GM18499 (cell line): ENCODE data around the gene C1QTNF8.

Experiments used
- ATAC-seq: cut with Tn5 transposase; IDR thresholded peaks from one replicate; pipeline ENCODE4 v1.9.1; 2021; ENCODE audit warnings: moderate number of reproducible peaks; ENCODE audit not compliant: insufficient read depth, unreplicated experiment

C1QTNF8 gene

DNA sequence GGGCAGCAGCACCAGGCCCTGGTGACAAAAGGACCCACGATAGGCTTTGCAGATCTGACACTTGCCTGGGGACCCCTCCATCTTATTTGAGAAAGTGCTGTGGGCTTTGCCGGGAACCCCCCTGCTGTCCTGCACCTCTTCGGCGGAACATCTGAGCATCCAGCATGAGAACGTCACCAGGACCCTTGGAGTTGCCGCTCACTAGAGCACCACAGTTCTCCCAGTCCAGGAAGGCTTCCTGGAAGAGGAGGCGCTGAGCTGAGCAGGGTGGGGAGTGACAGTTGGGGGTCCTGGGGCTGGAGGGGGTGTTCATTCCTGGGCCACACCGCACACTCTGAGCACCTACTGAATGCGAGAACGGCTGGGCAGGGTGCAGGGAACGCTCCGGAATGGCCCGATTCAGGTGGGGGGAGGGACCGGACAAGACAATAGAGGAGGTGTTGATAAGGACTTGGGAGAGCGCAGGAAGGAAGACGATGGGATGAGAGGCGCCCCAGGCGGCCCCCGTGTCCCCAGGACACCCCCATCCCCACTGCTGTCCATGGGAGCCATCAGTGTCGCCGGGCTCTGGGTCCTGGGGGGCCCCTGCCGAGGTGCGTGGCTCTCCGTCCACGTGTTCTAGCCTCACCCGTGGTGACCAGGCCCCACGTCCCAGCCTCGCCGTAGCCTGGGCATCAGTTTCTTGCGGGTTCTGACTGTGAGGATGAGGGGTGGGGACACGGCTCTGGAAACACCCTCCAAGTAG is 32.1 kb upstream of the C1QTNF8 start:
- no peak for ATAC-seq

GRCh38 chr16:1127101-1127500 is 31.1 kb upstream of the C1QTNF8 start:
- no peak for ATAC-seq

DNA sequence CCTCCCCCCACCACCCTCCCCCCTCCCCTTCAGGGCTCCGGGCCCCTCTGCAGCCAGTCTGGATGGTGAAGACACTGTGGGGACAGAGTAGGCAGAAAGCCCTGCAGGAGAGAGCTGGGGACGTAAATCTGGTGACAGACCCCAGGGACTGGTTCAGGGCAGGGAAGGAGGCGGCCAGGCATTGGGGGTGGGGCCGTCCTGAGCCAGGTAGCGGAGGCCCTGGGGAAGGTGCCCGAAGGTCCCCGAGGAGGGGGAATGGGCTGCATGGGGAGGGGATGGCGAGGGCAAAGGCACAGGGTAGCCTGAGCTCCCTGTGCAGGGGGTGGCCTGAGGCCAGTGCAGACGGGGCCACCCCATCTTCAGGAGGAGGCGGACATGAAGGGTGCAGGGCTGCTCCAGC is 30.5 kb upstream of the C1QTNF8 start:
- ATAC-seq: no peak

GRCh38 chr16:1126044-1126443 is 30.0 kb upstream of the C1QTNF8 start:
- ATAC-seq: no peak

DNA sequence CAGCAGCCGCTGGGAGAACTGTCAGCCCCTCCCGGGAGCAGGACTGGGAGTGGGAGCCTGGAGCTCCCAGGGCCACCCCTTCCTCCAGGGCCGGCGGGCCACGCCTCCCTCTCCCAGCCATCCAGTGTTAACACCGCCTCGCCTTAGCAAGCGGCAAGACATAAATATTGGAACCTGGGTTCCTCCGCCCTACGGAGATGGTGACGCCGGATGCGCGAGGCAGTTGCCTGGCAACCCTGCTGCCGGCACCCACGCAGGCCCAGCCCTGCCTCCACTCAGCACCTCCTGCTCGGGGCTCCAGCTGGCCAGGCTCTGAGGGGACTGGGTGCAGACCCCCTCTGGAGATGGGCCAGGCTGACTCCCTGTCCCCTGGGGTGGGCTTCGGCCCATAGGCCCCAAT is 29.4 kb upstream of the C1QTNF8 start:
- no peak for ATAC-seq

GRCh38 chr16:1124795-1125194 is 28.8 kb upstream of the C1QTNF8 start:
- ATAC-seq: no peak

DNA sequence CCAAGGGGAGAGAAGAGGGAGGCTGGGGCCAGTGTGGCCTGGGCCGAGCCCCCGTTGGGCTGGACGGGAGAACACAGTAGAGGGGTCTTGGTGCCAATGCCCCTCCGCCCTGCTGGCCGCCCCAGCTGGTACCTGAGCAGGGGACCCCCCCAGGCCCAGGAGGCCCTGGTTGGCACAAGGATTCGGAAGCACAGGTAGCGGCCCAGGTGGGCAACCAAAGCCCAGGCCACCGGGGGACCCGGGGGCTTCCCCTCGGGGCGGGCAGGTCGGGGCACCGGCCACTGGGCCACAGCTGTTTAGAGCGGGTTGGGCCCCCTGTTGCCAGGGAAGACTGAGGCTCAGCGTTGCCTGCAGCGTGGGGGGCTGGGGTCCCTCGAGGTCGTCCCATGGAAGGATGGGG is 28.2 kb upstream of the C1QTNF8 start:
- ATAC-seq: no peak

- ATAC-seq: no peak
Measured at GRCh38 chr16:1123525-1124230, 27.6 kb upstream of the C1QTNF8 start.

GRCh38 chr16:1122398-1122765 is 26.3 kb upstream of the C1QTNF8 start:
- no peak for ATAC-seq

DNA sequence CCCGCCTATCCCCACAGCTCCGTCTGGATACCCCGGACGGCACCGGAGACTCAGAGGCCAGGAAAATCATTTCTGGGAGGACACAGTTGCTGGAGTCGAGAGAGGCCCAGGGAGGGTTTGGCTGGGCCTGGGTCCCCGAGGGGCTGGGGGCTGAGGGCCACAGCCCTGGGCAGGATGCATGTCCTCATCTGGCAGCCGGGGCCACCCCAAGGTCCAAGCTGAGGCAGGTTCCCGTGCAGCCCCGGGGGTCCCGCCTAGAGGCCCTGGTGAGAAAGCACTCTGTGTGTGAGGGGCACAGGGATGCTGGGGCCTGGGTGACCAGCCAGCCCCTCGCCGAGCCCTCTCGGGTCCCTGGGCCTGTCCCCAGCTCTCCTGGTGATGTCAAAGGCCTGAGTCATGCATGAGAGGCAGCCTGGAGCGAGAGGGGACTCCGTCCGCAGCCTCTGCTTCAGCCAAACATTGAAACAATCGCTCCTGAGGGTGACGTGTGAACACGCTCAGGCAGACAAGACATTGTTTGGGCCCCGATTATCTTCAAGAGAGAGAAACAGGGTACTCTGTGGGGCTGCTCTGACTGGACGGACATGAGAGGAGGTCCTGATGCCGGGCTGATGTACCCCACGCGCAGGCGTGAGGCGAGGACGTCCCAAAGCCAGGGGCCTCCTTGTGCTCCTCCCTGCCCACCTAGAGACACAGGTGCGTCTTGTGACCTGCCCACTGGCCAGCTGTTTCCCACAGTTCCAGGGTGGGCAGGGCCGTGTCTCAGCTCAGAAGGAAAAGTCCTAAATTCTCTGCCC is 25.8 kb upstream of the C1QTNF8 start:
- ATAC-seq: no peak

- ATAC-seq: no peak
Measured at GRCh38 chr16:1121009-1121408, 25.0 kb upstream of the C1QTNF8 start.

DNA sequence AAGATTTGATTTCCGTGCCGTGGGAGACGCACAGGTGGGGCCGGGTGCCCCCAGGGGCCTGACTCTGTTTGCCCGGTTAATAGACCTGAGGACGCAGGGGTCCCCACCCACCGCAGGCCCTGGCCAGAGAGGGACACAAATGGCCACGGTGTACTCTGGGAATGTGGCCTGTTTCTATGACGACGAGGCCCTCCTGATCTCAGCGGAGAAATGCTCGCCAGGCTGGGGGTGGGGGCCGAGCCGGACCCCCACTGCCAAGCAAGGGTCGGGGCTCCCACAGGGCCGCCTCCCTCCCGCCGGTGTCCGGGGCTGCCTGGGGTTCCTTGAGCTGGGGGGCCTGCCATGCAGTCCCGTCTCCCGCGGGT is 24.5 kb upstream of the C1QTNF8 start:
- no peak for ATAC-seq

- no peak for ATAC-seq
Measured at GRCh38 chr16:1119766-1120576, 23.9 kb upstream of the C1QTNF8 start.

GRCh38 chr16:1119129-1119528 is 23.1 kb upstream of the C1QTNF8 start:
- no peak for ATAC-seq

GRCh38 chr16:1117926-1118325 is 21.9 kb upstream of the C1QTNF8 start:
- ATAC-seq: no peak

DNA sequence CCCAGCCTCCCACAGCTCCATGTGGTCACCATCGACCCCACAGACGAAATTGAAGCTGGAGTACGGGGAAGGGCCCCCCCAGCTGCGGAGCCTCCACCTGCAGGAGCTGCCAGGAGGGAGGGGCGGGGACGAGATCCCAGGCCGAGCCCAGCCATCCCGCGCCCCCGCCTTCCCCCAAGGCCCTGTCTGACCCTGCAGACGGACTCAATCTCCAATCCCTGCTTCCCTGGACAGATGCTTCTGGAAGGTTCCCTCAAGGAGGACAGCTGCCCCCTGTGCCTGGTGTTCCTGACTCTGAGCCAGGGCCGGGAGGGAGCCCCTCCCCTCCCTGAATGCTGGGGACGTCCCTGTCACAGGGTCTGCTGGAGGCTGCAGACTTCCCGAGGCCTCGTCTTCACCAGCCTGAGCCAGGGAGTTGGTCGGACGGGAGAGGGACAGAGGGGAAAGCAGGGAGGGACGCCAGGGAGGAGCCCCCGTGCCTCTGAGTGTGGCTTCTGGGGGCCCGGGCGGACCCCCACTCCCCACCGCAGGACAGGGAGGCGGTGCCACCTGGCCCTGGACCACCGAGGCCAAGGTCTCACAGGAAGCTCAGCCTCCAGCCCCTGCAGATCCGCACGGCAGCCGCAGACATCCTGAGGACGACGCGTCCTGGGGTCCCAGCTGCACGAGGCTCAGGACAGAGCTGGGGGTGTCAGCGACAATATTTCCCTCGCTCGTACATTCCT is 21.3 kb upstream of the C1QTNF8 start:
- no peak for ATAC-seq

- no peak for ATAC-seq
Measured at GRCh38 chr16:1116693-1117077, 20.6 kb upstream of the C1QTNF8 start.

- ATAC-seq: no peak
Measured at GRCh38 chr16:1113889-1114526, 18.0 kb upstream of the C1QTNF8 start.

- no peak for ATAC-seq
Measured at GRCh38 chr16:1113489-1113888, 17.4 kb upstream of the C1QTNF8 start.
